ENCODE data around the gene SAT1.

DNA sequence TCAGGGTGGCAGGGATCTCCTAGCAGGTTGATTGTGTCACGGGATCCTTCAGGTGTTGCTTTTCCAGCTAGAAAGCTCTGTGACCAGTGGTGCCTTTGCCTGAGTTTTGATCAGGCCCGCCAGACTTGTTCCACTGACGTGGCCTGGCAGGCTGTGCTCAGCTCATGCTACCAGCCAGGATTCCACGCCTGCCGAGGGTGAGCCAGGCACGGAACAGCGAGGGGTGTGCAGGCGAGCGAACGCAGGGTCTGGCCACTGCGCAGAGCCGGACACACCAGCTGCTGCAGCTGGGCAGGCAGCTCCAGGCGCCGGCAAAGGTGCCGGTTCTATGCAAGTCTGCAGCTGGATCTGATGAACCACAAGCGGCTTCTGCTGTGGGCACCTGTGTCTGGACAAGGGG is 17.1 kb upstream of the SAT1 start:
- TF ChIP-seq POLR2AphosphoS5 (IDR thresholded peaks at IDR 0.05; ENCODE audit: low read depth): no peak
- no peak for TF ChIP-seq CTCF (IDR thresholded peaks at IDR 0.05; ENCODE audit: insufficient read depth, low read length)
- TF ChIP-seq GABPA (IDR thresholded peaks at IDR 0.05; ENCODE audit: low read depth): no peak
